Endothelial cell of umbilical vein (primary cell): ENCODE data around the gene MPIG6B. TPM values are rescaled to one million over a fixed set of nuclear protein-coding genes. Genes with fewer than 3 reads are reported as not detected.

ENCODE experiments used
- BruUV-seq: library from RNA; stranded (reverse); fragments of 400-500 nt; replicated peaks from 2 replicates; lab custom pipeline; 2021; lab: Mats Ljungman, UMichigan
- CTCF ChIA-PET: fragments of 300-600, 350-600 bp; sonication (Branson Sonifier 250); formaldehyde crosslinking; loops from one replicate; lab custom pipeline; 2021; ENCODE audit warnings: antibody characterized with exemption, inconsistent platforms; lab: Charles Lee
- POLR2A ChIA-PET: fragments of 300-600, 350-600 bp; sonication (Branson Sonifier 250); formaldehyde crosslinking; loops from one replicate; lab custom pipeline; 2021; ENCODE audit warnings: antibody characterized with exemption, inconsistent platforms; lab: Charles Lee
- DNase-seq: peaks from one replicate; pipeline ENCODE4 v3.0.0-alpha.2; 2011; ENCODE audit warnings: low read depth, low spot score
- FAIRE-seq: peaks from 2 replicates; lab custom pipeline; 2011; peaks lifted over from hg19 to GRCh38; lab: Jason Lieb, UNC
- H2AFZ ChIP-seq: 2 replicates; pipeline ENCODE4 v1.6.0; 2012; ENCODE audit warnings: low read depth, low read length, control low read depth, inconsistent platforms
- H3K27ac ChIP-seq: 2 replicates; pipeline ENCODE4 v1.5.1; 2011; ENCODE audit warnings: low read depth, mild to moderate bottlenecking, control low read depth, low read length, moderate library complexity; ENCODE audit not compliant: insufficient read depth
- H3K27me3 ChIP-seq, 2 experiments: 2 replicates each; pipeline versions ENCODE4 v1.6.0 to v1.6.1; 2011; ENCODE audit warnings: low read length in 2 of 2, mixed read lengths in 1 of 2; ENCODE audit not compliant: control insufficient read depth in 2 of 2, insufficient read depth in 2 of 2
- H3K36me3 ChIP-seq, 2 experiments: 2 replicates in 1 of 2; 3 replicates in 1 of 2; pipeline ENCODE4 v1.5.1; 2011; ENCODE audit warnings: low read length in 2 of 2, mild to moderate bottlenecking in 1 of 2, moderate library complexity in 1 of 2; ENCODE audit not compliant: control insufficient read depth in 2 of 2, insufficient read depth in 2 of 2; ENCODE audit errors: extremely low read depth in 1 of 2
- H3K4me1 ChIP-seq: 3 replicates; pipeline ENCODE4 v1.5.1; 2011; ENCODE audit warnings: mild to moderate bottlenecking, low read length; ENCODE audit not compliant: control insufficient read depth, insufficient read depth; ENCODE audit errors: extremely low read depth
- H3K4me2 ChIP-seq: 2 replicates; pipeline ENCODE4 v1.6.1; 2011; ENCODE audit warnings: low read length, control low read depth, mixed read lengths; ENCODE audit not compliant: insufficient read depth
- H3K4me3 ChIP-seq, 3 experiments: fragments of 200-600 bp in 1 of 3; sonication (generic), shearing (Covaris generic) in 1 of 3; replicated peaks in 1 of 3; 2 replicates each; pipeline ENCODE4 v1.5.1; 2011 to 2016; ENCODE audit warnings: control low read depth in 3 of 3, low read length in 3 of 3, mild to moderate bottlenecking in 2 of 3, inconsistent platforms in 1 of 3, low read depth in 1 of 3, moderate library complexity in 1 of 3; ENCODE audit not compliant: insufficient read depth in 1 of 3
- H3K79me2 ChIP-seq: 2 replicates; pipeline ENCODE4 v1.6.0; 2012; ENCODE audit warnings: low read length, inconsistent platforms; ENCODE audit not compliant: control insufficient read depth, insufficient read depth
- H3K9ac ChIP-seq: replicated peaks from 2 replicates; pipeline ENCODE3; 2011; ENCODE audit warnings: low read length, control low read depth; ENCODE audit not compliant: insufficient read depth; ENCODE audit errors: extremely low read depth
- H3K9me1 ChIP-seq: replicated peaks from 3 replicates; pipeline ENCODE4 v1.6.0; 2011; ENCODE audit warnings: mild to moderate bottlenecking, low read length; ENCODE audit not compliant: control insufficient read depth, insufficient read depth; ENCODE audit errors: extremely low read depth
- H3K9me3 ChIP-seq: replicated peaks from 2 replicates; pipeline ENCODE4 v1.5.1; 2012; ENCODE audit warnings: low read length, inconsistent platforms; ENCODE audit not compliant: control insufficient read depth, insufficient read depth
- H4K20me1 ChIP-seq: replicated peaks from 2 replicates; pipeline ENCODE3; 2011; ENCODE audit warnings: mild to moderate bottlenecking, low read length; ENCODE audit not compliant: control insufficient read depth, insufficient read depth; ENCODE audit errors: extremely low read depth
- EZH2 ChIP-seq: IDR thresholded peaks from 2 replicates; pipeline ENCODE4 v1.6.1; 2012; ENCODE audit warnings: borderline replicate concordance, low read depth, mild to moderate bottlenecking, moderate library complexity, low read length, inconsistent platforms; ENCODE audit not compliant: severe bottlenecking
- GATA2 ChIP-seq: IDR thresholded peaks from 2 replicates; pipeline ENCODE4 v1.7.0; 2011; ENCODE audit warnings: low read depth, mild to moderate bottlenecking, moderate library complexity, mixed read lengths, low read length; ENCODE audit not compliant: insufficient read length, insufficient read depth
- JUN ChIP-seq: IDR thresholded peaks from 2 replicates; pipeline ENCODE4 v1.6.1; 2011; ENCODE audit warnings: borderline replicate concordance, low read depth; ENCODE audit not compliant: insufficient read length, insufficient read depth
- MAX ChIP-seq: IDR thresholded peaks from 2 replicates; pipeline ENCODE4 v1.6.1; 2011; ENCODE audit not compliant: insufficient read depth, insufficient read length
- MYC ChIP-seq: IDR thresholded peaks from one replicate; pipeline ENCODE4 v1.6.1; 2011; ENCODE audit warnings: mild to moderate bottlenecking, low read depth, low read length
- POLR2A ChIP-seq: IDR thresholded peaks from 2 replicates; pipeline ENCODE4 v1.6.1; 2012; ENCODE audit warnings: low read depth, mild to moderate bottlenecking, control low read depth, low read length
- POLR2AphosphoS5 ChIP-seq: IDR thresholded peaks from 2 replicates; pipeline ENCODE4 v1.6.1; 2012; ENCODE audit warnings: low read depth, mild to moderate bottlenecking, control low read depth, low read length, moderate library complexity; ENCODE audit not compliant: insufficient read depth
- dilution Hi-C: fragments of 300-500 bp; cut with MboI; formaldehyde crosslinking; loops from one replicate; pipeline ENCODE4 v1.15.0; 2019; ENCODE audit warnings: low sequenced_read_pairs; ENCODE audit not compliant: extremely low pct_ligation_motif_present
- intact Hi-C: fragments of 100-400 bp; cut with micrococcal nuclease; formaldehyde crosslinking; loops from one replicate; pipeline ENCODE4 v1.10.0; 2022
- polyA plus RNA-seq, 4 experiments: library from polyadenylated mRNA; depleted of rRNA in 3 of 4; stranded (reverse) in 3 of 4; unstranded in 1 of 4; fragments of >200 nt; gene quantifications; 2 replicates each; pipeline versions ENCODE4 v1.2.1 to v1.2.3, GENCODE V29; 2011 to 2012; ENCODE audit warnings: missing spikeins in 1 of 4
- total RNA-seq: library from RNA; stranded (reverse); gene quantifications from 2 replicates; pipeline ENCODE4 v1.2.3, GENCODE V29; 2021

MPIG6B gene
- total and polyA plus RNA-seq, 2 donors (not counting 3 experiments of a cell fraction or from before 2014, with no cell fraction given), result not detected

GRCh38 chr6:31692886-31693285, 30.3 kb upstream of the MPIG6B start:
- peaks cover 6 to 43% of the 10 kb centered on the region in 2 experiments for H3K36me3 ChIP-seq
- no TSS peak for BruUV-seq

GRCh38 chr6:31693535-31693934, 29.6 kb upstream of the MPIG6B start:
- Histone ChIP-seq H4K20me1 (no peaks in the 10 kb centered on the region), H3K27me3 (no peaks in the 10 kb centered on the region), H3K9ac (no peak overlapping the region), H3K79me2 (no peaks in the 10 kb centered on the region), H3K27ac (no peak overlapping the region), H3K9me3 (no peaks in the 10 kb centered on the region), H3K36me3 (peaks cover 6 to 37% of the 10 kb centered on the region in 2 experiments), H3K4me2 (no peak overlapping the region), H3K4me3 (no peak overlapping the region), H3K4me1 (peaks cover 10% of the 10 kb centered on the region), H3K9me1 (no peaks in the 10 kb centered on the region), H2AFZ (no peak overlapping the region)
- no TSS peak for BruUV-seq
- no peak for DNase-seq
- dilution Hi-C loops (no loop called here), intact Hi-C loops (no loop called here)
- peak; percentile 33 for FAIRE-seq
- CTCF ChIA-PET, result interaction anchor here (1.0 to 2.2 kb wide), 4 partner anchors 9 to 136 kb away, joined by 3 to 10 read pairs (median 4); no protein-coding TSS in a partner anchor
- no peak for TF ChIP-seq POLR2AphosphoS5
- TF ChIP-seq JUN, result no peak
- no peak for TF ChIP-seq POLR2A
- no peak for TF ChIP-seq MYC
- TF ChIP-seq MAX, result no peak
- POLR2A ChIA-PET, result no interaction called here

More at GRCh38 chr6:31692886-31693285, 30.3 kb upstream of the MPIG6B start:
- TF ChIP-seq POLR2AphosphoS5 (no peak), EZH2 (no peak), GATA2 (no peak), MAX (no peak), JUN (no peak)
- dilution Hi-C loops, result no loop called here
- ChIA-PET POLR2A (no interaction called here), CTCF (interaction anchor here (1.4 to 2.2 kb wide), 3 partner anchors 8 to 137 kb away, joined by 4 to 10 read pairs (median 4); no protein-coding TSS in a partner anchor)
- H3K4me3 ChIP-seq, result no peak overlapping the region
- no peaks in the 10 kb centered on the region for H3K27me3 ChIP-seq
- intact Hi-C loops, result no loop called here
- H3K9me1 ChIP-seq, result no peaks in the 10 kb centered on the region
- no peaks in the 10 kb centered on the region for H3K79me2 ChIP-seq
- no peak overlapping the region for H3K4me2 ChIP-seq
- H3K9me3 ChIP-seq, result no peaks in the 10 kb centered on the region
- no peak overlapping the region for H3K9ac ChIP-seq
- H3K4me1 ChIP-seq, result peaks cover 10% of the 10 kb centered on the region
- no peaks in the 10 kb centered on the region for H4K20me1 ChIP-seq
- no peak for FAIRE-seq
- H2AFZ ChIP-seq, result no peak overlapping the region
- no peak overlapping the region for H3K27ac ChIP-seq
- DNase-seq, result no peak
